Cardiac muscle cell (in vitro differentiated cells and primary cell): ENCODE data around the gene DNM3. TPM values are rescaled to one million over a fixed set of nuclear protein-coding genes. Genes with fewer than 3 reads are reported as not detected.

Source experiments
- DNase-seq, 2 donors: peaks; one replicate each; pipeline versions ENCODE4 v3.0.0 to v3.0.0-alpha.2; 2010 to 2017; ENCODE audit warnings: low read depth in 1 of 2, low spot score in 1 of 2
- H3K27ac ChIP-seq: fragments of 200-600 bp; sonication (generic); 2 replicates; pipeline ENCODE4 v1.5.1; 2016
- H3K27me3 ChIP-seq: fragments of 200-600 bp; sonication (generic); 2 replicates; pipeline ENCODE4 v1.6.0; 2016; ENCODE audit warnings: control low read depth
- H3K36me3 ChIP-seq: fragments of 200-600 bp; sonication (generic); 2 replicates; pipeline ENCODE4 v1.5.1; 2016; ENCODE audit warnings: control low read depth
- H3K4me1 ChIP-seq: fragments of 200-600 bp; sonication (generic); 2 replicates; pipeline ENCODE4 v1.8.1; 2017; ENCODE audit warnings: low read depth, mild to moderate bottlenecking, mixed run types
- H3K4me3 ChIP-seq: fragments of 200-600 bp; sonication (generic); 2 replicates; pipeline ENCODE4 v1.5.1; 2016; ENCODE audit warnings: mild to moderate bottlenecking
- H3K9me3 ChIP-seq: fragments of 200-600 bp; sonication (generic); 2 replicates; pipeline ENCODE4 v1.5.1; 2017; ENCODE audit warnings: low read depth, mild to moderate bottlenecking, control low read depth
- CTCF ChIP-seq: IDR thresholded peaks from 2 replicates; pipeline ENCODE4 v1.5.1; 2012; ENCODE audit warnings: low read depth, mild to moderate bottlenecking, low read length
- polyA plus RNA-seq: library from polyadenylated mRNA; unstranded; fragments of >200 nt; fragmentation: Nextera tagmentation; extraction: Ambion mirVana; gene quantifications from 2 replicates; pipeline ENCODE4 v1.2.1, GENCODE V29; 2016
- total RNA-seq: library from RNA; depleted of rRNA; stranded (reverse); fragments of >200 nt; gene quantifications from 2 replicates; pipeline ENCODE4 v1.2.3, GENCODE V29; 2016

The DNM3 gene
- total and polyA plus RNA-seq, 2 experiments from 2014 or later, result 0.42 TPM; not detected in 1

- peak; percentile 32 to 54 for DNase-seq
- no peak for TF ChIP-seq CTCF
- no peaks in the 10 kb centered on the region for H3K27me3 ChIP-seq
- H3K4me3 ChIP-seq, result no peak overlapping the region
- peak overlapping the region; percentile 85 for H3K27ac ChIP-seq
- no peaks in the 10 kb centered on the region for H3K36me3 ChIP-seq
- peaks cover 14% of the 10 kb centered on the region for H3K4me1 ChIP-seq
- H3K9me3 ChIP-seq, result no peaks in the 10 kb centered on the region
Measured at GRCh38 chr1:172269644-172270043, 428.3 kb downstream of the DNM3 start.

- Histone ChIP-seq H3K36me3 (no peaks in the 10 kb centered on the region), H3K27ac (no peak overlapping the region), H3K27me3 (no peaks in the 10 kb centered on the region), H3K9me3 (no peaks in the 10 kb centered on the region), H3K4me1 (peaks cover 14% of the 10 kb centered on the region), H3K4me3 (no peak overlapping the region)
- no peak for TF ChIP-seq CTCF
- DNase-seq, result no peak
Measured at GRCh38 chr1:172270605-172271004, 429.3 kb downstream of the DNM3 start.

- H3K4me3 ChIP-seq, result no peak overlapping the region
- H3K27ac ChIP-seq, result no peak overlapping the region
- peaks cover 14% of the 10 kb centered on the region for H3K4me1 ChIP-seq
- peaks cover 11% of the 10 kb centered on the region for H3K27me3 ChIP-seq
- H3K9me3 ChIP-seq, result no peaks in the 10 kb centered on the region
- no peak for DNase-seq
- H3K36me3 ChIP-seq, result no peaks in the 10 kb centered on the region
- TF ChIP-seq CTCF, result no peak
Measured at GRCh38 chr1:172272087-172272486, 430.8 kb downstream of the DNM3 start.

- no peak overlapping the region for H3K27ac ChIP-seq
Measured at GRCh38 chr1:172273647-172274396, 432.5 kb downstream of the DNM3 start.

GRCh38 chr1:172275478-172275877 lies 434.2 kb downstream of the DNM3 start:
- no peaks in the 10 kb centered on the region for H3K36me3 ChIP-seq
- no peak for DNase-seq
- H3K27me3 ChIP-seq, result peaks cover 25% of the 10 kb centered on the region
- TF ChIP-seq CTCF, result no peak
- H3K4me1 ChIP-seq, result peaks cover under 1% of the 10 kb centered on the region
- no peaks in the 10 kb centered on the region for H3K9me3 ChIP-seq
- H3K4me3 ChIP-seq, result no peak overlapping the region
- no peak overlapping the region for H3K27ac ChIP-seq

More at GRCh38 chr1:172273647-172274396, 432.5 kb downstream of the DNM3 start:
- H3K36me3 ChIP-seq, result no peaks in the 10 kb centered on the region
- no peaks in the 10 kb centered on the region for H3K9me3 ChIP-seq
- H3K27me3 ChIP-seq, result peaks cover 20% of the 10 kb centered on the region
- no peak for TF ChIP-seq CTCF
- H3K4me3 ChIP-seq, result no peak overlapping the region
- DNase-seq, result peak in 1 of 2 donors; percentile 25
- H3K4me1 ChIP-seq, result peaks cover 14% of the 10 kb centered on the region
